Lung (tissue), 12 donors: Measurements from ENCODE around the gene SKA1. TPM values are rescaled to one million over a fixed set of nuclear protein-coding genes. Genes with fewer than 3 reads are reported as not detected.

ENCODE experiments used
- ATAC-seq: fragments of 200-7000 bp; cut with Tn5 transposase; one replicate; pipeline ENCODE4 v1.9.1; 2020; ENCODE audit warnings: moderate number of reproducible peaks; ENCODE audit not compliant: insufficient read depth, low FRiP score
- DNase-seq, 3 donors: peaks; one replicate each; pipeline ENCODE4 v3.0.0-alpha.2; 2013 to 2017
- H3K27ac ChIP-seq, 2 donors: one replicate each; pipeline ENCODE4 v1.5.1; 2013; ENCODE audit warnings: mild to moderate bottlenecking in 2 of 2, moderate library complexity in 2 of 2, control low read depth in 1 of 2, inconsistent platforms in 1 of 2, low read depth in 1 of 2, low read length in 1 of 2
- H3K27me3 ChIP-seq, 3 donors: one replicate each; pipeline ENCODE4 v1.5.1; 2013; ENCODE audit warnings: low read length in 2 of 3; ENCODE audit not compliant: control insufficient read depth in 3 of 3, insufficient read depth in 3 of 3
- H3K36me3 ChIP-seq, 4 donors: one replicate each; pipeline ENCODE4 v1.5.1; 2013; ENCODE audit warnings: low read length in 4 of 4, mild to moderate bottlenecking in 1 of 4, moderate library complexity in 1 of 4; ENCODE audit not compliant: control insufficient read depth in 4 of 4, insufficient read depth in 4 of 4
- H3K4me1 ChIP-seq, 5 donors: one replicate each; pipeline ENCODE4 v1.5.1; 2013; ENCODE audit warnings: low read length in 5 of 5, mild to moderate bottlenecking in 2 of 5, moderate library complexity in 1 of 5; ENCODE audit not compliant: control insufficient read depth in 5 of 5, insufficient read depth in 5 of 5
- H3K4me3 ChIP-seq: one replicate; pipeline ENCODE4 v1.5.1; 2013; ENCODE audit warnings: mild to moderate bottlenecking, control low read depth, moderate library complexity
- H3K9ac ChIP-seq, 2 donors: one replicate each; pipeline ENCODE4 v1.5.1; 2013; ENCODE audit warnings: low read length in 2 of 2, control low read depth in 1 of 2; ENCODE audit not compliant: insufficient read depth in 1 of 2
- H3K9me3 ChIP-seq, 4 donors: one replicate each; pipeline ENCODE4 v1.5.1; 2013; ENCODE audit warnings: low read length in 3 of 4, mild to moderate bottlenecking in 1 of 4, moderate library complexity in 1 of 4; ENCODE audit not compliant: control insufficient read depth in 4 of 4, insufficient read depth in 3 of 4
- CTCF ChIP-seq: IDR thresholded peaks from 2 replicates; pipeline ENCODE4 v1.5.1; 2012; ENCODE audit warnings: mild to moderate bottlenecking; ENCODE audit errors: control extremely low read depth, extremely low read depth
- WGBS, 2 donors: extraction: QIAGEN DNeasy Blood & Tissue Kit; methylation state at CpG; one replicate each; pipeline ENCODE4 v1.1.7; 2013; 5-methylcytosine and 5-hydroxymethylcytosine counted together
- polyA plus RNA-seq, 2 donors: library from polyadenylated mRNA; stranded (reverse); fragments of 200-250 nt; gene quantifications; one replicate each; pipeline ENCODE4 v1.2.1, GENCODE V29; 2013
- total RNA-seq, 2 donors: library from RNA; depleted of rRNA in 1 of 2; stranded (reverse); fragments of >200 nt in 1 of 2; gene quantifications; one replicate each; pipeline ENCODE4 v1.2.1, GENCODE V29; 2014 to 2021
- donor health status: control.
- donor health status: control.
- donor health status: Bipolar disorder and iron deficiency.
- donor health status: healthy.
- donor health status: DM: yes; HTN: yes; CAD: no.

SKA1 gene
- total and polyA plus RNA-seq, 4 donors: 0.49 to 1.3 (median 0.54) TPM

- Histone ChIP-seq H3K9ac (no peak overlapping the region), H3K27me3 (no peaks in the 10 kb centered on the region), H3K9me3 (no peaks in the 10 kb centered on the region), H3K4me3 (no peak overlapping the region), H3K36me3 (peaks cover 0 to 3% (median 0%) of the 10 kb centered on the region in 4 donors), H3K4me1 (no peaks in the 10 kb centered on the region), H3K27ac (no peak overlapping the region)
- TF ChIP-seq CTCF: no peak
- peak in 1 of 3 donors; percentile 43 for DNase-seq
- 61 to 85% methylated on average over 2 of the region's 2 CpGs for WGBS, 2 donors
- no peak for ATAC-seq
Observed at GRCh38 chr18:50388988-50389387, 14.1 kb downstream of the SKA1 start.

- Histone ChIP-seq H3K27me3 (no peaks in the 10 kb centered on the region), H3K4me1 (no peaks in the 10 kb centered on the region), H3K36me3 (no peaks in the 10 kb centered on the region), H3K4me3 (no peak overlapping the region), H3K9ac (no peak overlapping the region), H3K27ac (no peak overlapping the region), H3K9me3 (no peaks in the 10 kb centered on the region)
- 92 to 95% methylated on average over 3 of the region's 3 CpGs for WGBS, 2 donors
- ATAC-seq (no peak), DNase-seq (no peak)
- TF ChIP-seq CTCF: no peak
Observed at GRCh38 chr18:50393802-50394201, 19.0 kb downstream of the SKA1 start.

GRCh38 chr18:50395093-50395492 lies 20.2 kb downstream of the SKA1 start:
- H3K4me3 ChIP-seq: no peak overlapping the region
- ATAC-seq: no peak
- no peak for TF ChIP-seq CTCF
- no peak for DNase-seq
- no peak overlapping the region for H3K27ac ChIP-seq
- H3K9me3 ChIP-seq: no peaks in the 10 kb centered on the region
- no peak overlapping the region for H3K9ac ChIP-seq
- H3K4me1 ChIP-seq: no peaks in the 10 kb centered on the region
- H3K36me3 ChIP-seq: no peaks in the 10 kb centered on the region
- 92 to 98% methylated on average over 2 of the region's 2 CpGs for WGBS, 2 donors
- no peaks in the 10 kb centered on the region for H3K27me3 ChIP-seq

- no peak for TF ChIP-seq CTCF
- no peak overlapping the region for H3K9ac ChIP-seq
- peaks cover 0 to 4% (median 0%) of the 10 kb centered on the region in 5 donors for H3K4me1 ChIP-seq
- no peak overlapping the region for H3K4me3 ChIP-seq
- H3K27me3 ChIP-seq: peaks cover 0 to 2% (median 0%) of the 10 kb centered on the region in 3 donors
- H3K27ac ChIP-seq: no peak overlapping the region
- no peaks in the 10 kb centered on the region for H3K9me3 ChIP-seq
- H3K36me3 ChIP-seq: no peaks in the 10 kb centered on the region
- no peak for DNase-seq
- WGBS, 2 donors: 87 to 91% methylated on average over 5 of the region's 5 CpGs
- ATAC-seq: no peak
Observed at GRCh38 chr18:50396005-50396660, 21.3 kb downstream of the SKA1 start.
